ENCODE results near the gene FLNA.
A peak's percentile ranks its signal among the peaks of the same experiment; 100 is the strongest.
"Not testable (repeated sequence)": the region's sequence is repeated elsewhere in the genome, so short reads cannot be mapped to it uniquely, and the experiment has no call there.

The FLNA gene

DNA sequence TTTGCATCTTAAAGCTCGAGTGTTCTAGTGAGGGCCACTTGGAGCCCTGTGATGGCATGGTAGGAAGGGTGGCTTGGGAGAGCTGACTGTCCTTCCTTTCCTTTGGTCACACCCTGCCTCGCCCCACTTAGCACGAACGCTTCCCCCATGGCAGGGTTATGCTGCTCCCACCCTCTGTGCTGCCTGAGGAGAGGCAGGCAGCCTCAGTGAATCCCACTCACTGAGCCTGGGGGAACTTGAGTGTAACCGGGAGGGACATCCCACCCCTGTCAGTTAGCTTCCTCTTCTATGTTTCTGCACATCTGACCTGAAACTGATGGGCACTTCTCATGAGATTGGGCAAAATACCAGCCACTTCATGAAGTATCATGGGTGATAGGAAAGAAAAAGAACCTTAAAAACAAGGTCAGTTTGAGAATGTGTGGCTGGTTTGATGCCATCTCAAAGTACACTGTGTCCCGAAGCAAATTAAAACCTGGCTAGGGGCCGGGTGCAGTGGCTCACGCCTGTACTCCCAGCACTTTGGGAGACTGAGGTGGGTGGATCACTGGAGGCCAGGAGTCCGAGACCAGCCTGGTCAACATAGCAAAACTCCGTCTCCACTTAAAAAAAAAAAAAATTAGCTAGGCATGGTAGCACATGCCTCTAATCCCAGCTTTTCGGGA lies 68.8 kb downstream of the FLNA start:
- TF ChIP-seq, protein P1, sequence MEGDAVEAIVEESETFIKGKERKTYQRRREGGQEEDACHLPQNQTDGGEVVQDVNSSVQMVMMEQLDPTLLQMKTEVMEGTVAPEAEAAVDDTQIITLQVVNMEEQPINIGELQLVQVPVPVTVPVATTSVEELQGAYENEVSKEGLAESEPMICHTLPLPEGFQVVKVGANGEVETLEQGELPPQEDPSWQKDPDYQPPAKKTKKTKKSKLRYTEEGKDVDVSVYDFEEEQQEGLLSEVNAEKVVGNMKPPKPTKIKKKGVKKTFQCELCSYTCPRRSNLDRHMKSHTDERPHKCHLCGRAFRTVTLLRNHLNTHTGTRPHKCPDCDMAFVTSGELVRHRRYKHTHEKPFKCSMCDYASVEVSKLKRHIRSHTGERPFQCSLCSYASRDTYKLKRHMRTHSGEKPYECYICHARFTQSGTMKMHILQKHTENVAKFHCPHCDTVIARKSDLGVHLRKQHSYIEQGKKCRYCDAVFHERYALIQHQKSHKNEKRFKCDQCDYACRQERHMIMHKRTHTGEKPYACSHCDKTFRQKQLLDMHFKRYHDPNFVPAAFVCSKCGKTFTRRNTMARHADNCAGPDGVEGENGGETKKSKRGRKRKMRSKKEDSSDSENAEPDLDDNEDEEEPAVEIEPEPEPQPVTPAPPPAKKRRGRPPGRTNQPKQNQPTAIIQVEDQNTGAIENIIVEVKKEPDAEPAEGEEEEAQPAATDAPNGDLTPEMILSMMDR (conservative IDR thresholded peaks at IDR 0.05), result no peak
- no peak for TF ChIP-seq ZFX (IDR thresholded peaks at IDR 0.05)
- peak overlapping the region; percentile 40 for H3K27ac ChIP-seq

DNA sequence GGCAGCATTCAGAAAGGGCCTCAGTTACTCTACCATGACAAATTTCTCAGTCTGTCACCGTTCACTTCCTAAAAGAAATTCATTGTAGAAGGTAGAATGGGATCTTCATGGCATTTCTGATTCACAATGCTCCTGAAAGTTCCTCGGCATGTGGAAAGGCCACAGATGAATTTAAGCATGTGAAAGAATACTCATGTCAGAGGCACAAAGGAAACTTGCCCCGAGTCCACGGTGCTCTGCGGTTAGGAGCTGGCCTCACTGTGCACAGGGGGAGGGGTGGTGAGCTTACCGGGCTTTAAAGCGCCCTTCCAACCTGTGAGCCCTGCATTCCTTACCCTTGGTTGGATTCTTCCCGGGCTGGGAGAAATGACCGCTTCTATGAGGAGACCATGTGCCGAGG lies 69.6 kb downstream of the FLNA start:
- TF ChIP-seq, protein P1 (conservative IDR thresholded peaks at IDR 0.05), result no peak
- TF ChIP-seq ZFX (IDR thresholded peaks at IDR 0.05), result no peak
- peak overlapping the region; percentile 40 for H3K27ac ChIP-seq

DNA sequence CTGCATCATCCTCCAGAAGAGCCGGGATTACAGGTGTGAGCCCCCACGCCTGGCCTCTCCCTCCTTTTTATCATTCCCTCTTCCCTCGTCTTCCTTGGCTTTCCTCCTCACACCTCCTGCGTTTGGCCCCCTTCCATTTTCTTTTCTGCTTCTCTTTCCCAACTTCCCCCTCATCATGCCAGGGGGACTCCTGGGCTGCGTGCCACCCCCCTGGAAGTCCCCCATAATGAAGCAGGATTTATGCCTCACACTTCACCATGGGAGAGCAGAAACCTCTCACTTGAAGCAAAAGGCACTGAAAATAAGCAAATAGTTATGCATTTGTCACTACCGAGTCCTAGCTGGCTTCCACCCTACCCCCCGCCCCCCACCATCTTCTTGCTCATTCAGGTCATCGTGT lies 71.0 kb downstream of the FLNA start:
- H3K27ac ChIP-seq, result no peak overlapping the region
- TF ChIP-seq, protein P1 (conservative IDR thresholded peaks at IDR 0.05), result no peak
- no peak for TF ChIP-seq ZFX (IDR thresholded peaks at IDR 0.05)

DNA sequence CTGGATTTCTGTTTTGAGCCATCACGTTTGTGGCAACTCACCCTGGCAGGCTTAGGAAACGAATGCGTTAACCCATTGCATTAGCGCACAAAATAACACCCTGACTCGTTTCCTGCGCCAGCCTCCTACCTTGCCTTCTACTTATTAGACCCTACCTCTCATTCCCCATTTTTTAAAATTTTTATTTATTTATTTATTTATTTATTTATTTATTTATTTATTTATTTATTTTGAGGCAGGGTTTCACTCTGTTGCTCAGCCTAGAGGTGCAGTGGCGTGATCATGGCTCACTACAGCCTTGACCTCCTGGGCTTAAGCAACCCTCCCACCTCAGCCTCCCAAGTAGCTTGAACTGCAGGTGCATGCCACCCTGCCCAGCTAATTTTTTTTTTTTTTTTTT lies 71.4 kb downstream of the FLNA start:
- not testable (repeated sequence) for H3K27ac ChIP-seq

DNA sequence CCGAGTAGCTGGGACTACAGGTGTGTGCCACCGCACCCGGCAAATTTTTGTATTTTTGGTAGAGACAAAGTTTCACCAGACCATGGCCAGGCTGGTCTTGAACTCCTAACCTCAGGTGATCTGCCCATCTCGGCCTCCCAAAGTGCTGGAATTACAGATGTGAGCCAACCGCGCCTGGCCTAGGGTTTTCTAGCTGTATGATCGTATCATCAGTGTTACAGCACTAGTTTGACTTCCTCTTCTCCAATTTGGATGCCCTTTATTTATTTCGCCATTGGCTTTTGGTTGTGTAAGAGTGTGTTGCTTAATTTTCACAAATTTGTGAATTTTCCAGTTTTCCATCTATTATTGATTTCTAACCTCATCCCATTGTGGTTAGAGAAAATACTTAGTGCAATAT lies 73.6 kb downstream of the FLNA start:
- no peak for TF ChIP-seq ZFX (IDR thresholded peaks at IDR 0.05)
- TF ChIP-seq, protein P1 (conservative IDR thresholded peaks at IDR 0.05), result no peak

More for the DNA sequence above, 73.6 kb downstream of the FLNA start:
- no peak overlapping the region for H3K27ac ChIP-seq
